ENCODE results near the gene ACSL5.

The ACSL5 gene

DNA sequence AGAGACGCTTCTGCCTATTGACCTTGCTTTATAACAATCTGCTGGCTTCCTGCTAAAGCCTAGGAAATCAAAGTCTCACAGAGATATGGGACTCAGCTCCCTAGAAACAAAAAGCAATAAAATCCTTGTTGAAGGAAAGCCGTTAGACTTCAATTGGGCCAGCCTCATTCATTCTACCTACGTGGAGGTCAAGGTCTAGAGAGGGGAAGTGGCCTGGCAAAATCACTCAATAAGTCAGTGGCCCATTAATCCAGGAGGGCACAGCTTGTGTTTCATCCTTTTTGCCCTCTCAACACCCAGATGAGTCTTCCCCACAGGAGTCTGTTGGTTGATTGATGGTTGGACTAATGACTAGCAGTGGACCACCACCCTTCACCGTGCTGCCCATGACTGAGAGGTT, 40.5 kb upstream of the ACSL5 start:
- H3K4me3 ChIP-seq (replicated peaks in 1 of 2; ENCODE audit: low read depth in 2 of 2, low read length in 2 of 2) = no peak overlapping the region
- TF ChIP-seq, protein P1, sequence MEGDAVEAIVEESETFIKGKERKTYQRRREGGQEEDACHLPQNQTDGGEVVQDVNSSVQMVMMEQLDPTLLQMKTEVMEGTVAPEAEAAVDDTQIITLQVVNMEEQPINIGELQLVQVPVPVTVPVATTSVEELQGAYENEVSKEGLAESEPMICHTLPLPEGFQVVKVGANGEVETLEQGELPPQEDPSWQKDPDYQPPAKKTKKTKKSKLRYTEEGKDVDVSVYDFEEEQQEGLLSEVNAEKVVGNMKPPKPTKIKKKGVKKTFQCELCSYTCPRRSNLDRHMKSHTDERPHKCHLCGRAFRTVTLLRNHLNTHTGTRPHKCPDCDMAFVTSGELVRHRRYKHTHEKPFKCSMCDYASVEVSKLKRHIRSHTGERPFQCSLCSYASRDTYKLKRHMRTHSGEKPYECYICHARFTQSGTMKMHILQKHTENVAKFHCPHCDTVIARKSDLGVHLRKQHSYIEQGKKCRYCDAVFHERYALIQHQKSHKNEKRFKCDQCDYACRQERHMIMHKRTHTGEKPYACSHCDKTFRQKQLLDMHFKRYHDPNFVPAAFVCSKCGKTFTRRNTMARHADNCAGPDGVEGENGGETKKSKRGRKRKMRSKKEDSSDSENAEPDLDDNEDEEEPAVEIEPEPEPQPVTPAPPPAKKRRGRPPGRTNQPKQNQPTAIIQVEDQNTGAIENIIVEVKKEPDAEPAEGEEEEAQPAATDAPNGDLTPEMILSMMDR (IDR thresholded peaks at IDR 0.05; ENCODE audit: low read depth, low read length) = no peak
- DNase-seq (ENCODE audit: low read depth in 2 of 2) = no peak

DNA sequence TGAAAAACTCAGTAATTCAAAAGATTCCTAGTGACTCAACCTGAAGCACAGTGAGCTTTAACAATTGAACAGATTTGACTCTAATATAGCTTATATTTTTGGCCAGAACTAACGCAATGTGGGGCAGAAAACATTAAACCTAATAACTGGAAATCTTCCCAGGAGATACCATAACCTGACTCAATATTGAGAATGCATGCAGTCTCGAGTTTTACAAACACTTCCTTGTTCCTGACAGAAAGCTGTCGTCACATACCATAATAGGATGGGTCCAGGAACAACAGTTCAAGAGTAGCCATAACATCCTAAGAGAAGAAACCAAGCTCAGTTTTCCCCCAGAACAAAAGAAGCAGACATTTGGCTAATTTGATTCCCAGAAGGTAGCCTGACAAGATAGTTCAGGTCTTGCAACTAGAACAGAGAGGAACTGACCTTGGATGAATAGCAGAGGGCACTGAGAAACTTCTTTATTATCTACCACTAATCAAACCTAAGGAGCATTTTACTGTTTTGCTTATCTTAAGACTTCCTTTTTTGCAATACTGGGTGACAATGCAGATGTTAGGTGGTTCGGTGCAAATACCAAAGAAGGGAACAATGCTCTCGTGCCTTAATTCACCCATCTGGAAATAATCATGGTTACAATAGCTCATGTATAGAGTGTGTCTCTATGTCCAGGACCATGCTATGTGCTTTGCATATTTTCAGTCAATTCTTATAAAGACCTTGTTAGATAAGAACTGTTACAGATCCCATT, 38.6 kb upstream of the ACSL5 start:
- DNase-seq (ENCODE audit: low read depth in 2 of 2) = peak; percentile 45 to 64
- TF ChIP-seq, protein P1 (IDR thresholded peaks at IDR 0.05; ENCODE audit: low read depth, low read length) = no peak
- no peak overlapping the region for H3K4me3 ChIP-seq (replicated peaks in 1 of 2; ENCODE audit: low read depth in 2 of 2, low read length in 2 of 2)

DNA sequence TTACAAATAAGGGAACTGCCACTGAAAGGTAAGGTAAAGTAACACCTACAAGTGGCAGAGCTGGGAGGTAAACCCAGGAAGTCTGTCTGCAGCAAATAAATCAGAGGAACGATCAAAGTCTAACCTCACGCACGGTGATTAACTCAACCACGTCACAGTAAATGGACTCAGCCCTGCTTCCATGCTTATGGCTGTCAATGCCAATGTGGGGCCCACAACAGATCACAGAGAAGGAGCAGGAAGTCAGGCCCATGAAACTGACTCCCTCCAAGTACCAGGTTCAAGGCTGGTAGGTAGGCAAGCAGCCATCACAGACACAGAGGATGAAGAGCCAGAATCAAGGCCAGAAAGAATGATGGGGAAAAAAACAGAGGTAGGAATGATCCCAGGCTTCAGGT, 38.0 kb upstream of the ACSL5 start:
- TF ChIP-seq, protein P1 (IDR thresholded peaks at IDR 0.05; ENCODE audit: low read depth, low read length) = no peak
- no peak for DNase-seq (ENCODE audit: low read depth in 2 of 2)
- no peak overlapping the region for H3K4me3 ChIP-seq (replicated peaks in 1 of 2; ENCODE audit: low read depth in 2 of 2, low read length in 2 of 2)

DNA sequence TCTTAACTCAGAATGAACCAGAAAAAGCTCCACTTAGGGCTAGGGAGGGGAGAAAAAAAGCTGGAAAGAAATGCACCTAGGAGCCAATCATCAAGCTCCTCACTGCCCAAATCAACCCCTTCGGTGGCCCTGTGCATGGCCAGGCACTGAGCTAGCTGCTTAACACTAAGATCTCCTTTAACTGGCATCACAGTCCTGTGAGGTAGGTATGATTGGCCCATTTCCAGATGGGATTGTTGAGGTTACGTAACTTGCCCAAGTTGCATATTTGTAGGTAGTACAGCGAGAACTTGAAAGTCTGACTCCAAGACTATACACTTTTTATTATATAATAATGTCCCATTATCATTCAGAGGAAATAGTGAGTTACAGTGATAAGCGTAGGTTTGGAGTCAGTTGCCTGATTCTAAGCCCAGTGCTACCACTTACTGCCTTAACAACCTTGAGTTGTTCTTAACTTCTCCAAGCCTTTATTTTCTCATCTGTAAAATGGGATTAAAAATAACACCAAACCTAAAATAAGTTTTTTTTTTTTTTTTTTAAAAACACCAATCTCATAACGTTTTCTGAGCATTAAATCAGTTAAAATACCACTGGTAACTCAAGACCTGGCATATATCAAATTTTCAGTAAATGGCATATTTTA, 37.2 kb upstream of the ACSL5 start:
- TF ChIP-seq, protein P1 (IDR thresholded peaks at IDR 0.05; ENCODE audit: low read depth, low read length) = no peak
- H3K4me3 ChIP-seq (replicated peaks in 1 of 2; ENCODE audit: low read depth in 2 of 2, low read length in 2 of 2) = no peak overlapping the region
- DNase-seq (ENCODE audit: low read depth in 2 of 2) = peak in 1 of 2 donors; percentile 12

DNA sequence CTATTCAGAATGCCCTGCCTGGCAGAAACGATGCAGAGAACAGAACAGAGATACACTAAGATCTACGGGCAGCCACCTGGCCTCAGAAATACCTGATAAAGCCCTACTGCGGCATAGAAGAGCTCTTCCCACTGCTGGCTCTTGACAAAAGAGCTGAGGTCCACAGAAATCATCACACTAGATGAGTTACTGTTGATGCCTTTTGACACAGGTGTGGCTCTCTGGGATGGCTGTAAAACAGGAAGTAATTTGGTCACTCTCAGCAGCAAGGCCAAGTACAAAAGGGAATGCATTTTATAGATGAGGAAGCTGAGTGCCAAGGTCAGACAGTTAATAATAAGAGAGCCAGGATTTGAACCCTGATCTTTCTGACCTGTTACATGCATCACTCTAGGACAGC, 35.0 kb upstream of the ACSL5 start:
- DNase-seq (ENCODE audit: low read depth in 2 of 2) = no peak
- TF ChIP-seq, protein P1 (IDR thresholded peaks at IDR 0.05; ENCODE audit: low read depth, low read length) = no peak
- H3K4me3 ChIP-seq (replicated peaks in 1 of 2; ENCODE audit: low read depth in 2 of 2, low read length in 2 of 2) = no peak overlapping the region

DNA sequence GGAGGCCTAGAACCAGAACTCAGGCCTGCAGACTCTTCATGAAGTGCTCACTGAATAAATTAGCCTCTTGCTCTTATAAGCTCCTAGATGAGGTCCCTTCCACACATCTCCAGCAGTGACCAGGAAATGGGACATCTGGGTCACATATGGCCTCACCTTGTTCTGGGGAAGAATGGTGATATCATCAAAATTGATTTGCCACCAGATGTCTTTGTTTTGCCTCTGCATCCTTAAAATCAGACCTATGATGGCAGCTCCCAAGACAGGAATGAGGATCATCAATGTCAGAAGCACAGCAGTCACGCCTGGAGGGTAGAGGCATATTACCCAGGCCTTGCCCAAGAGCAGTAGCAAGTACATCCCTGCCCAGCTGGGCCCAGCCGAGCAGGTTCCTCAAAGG, 33.3 kb upstream of the ACSL5 start:
- TF ChIP-seq, protein P1 (IDR thresholded peaks at IDR 0.05; ENCODE audit: low read depth, low read length) = no peak
- H3K4me3 ChIP-seq (replicated peaks in 1 of 2; ENCODE audit: low read depth in 2 of 2, low read length in 2 of 2) = no peak overlapping the region
- DNase-seq (ENCODE audit: low read depth in 2 of 2) = no peak
